B cell (primary cell): ENCODE measurements around the gene DECR2. TPM values are rescaled to one million over a fixed set of nuclear protein-coding genes. Genes with fewer than 3 reads are reported as not detected.

Source experiments
- ATAC-seq: fragments of 200-7000 bp; cut with Tn5 transposase; one replicate; pipeline ENCODE4 v1.10.0; 2021; ENCODE audit warnings: low read depth, mild to moderate bottlenecking, moderate number of reproducible peaks, moderate library complexity
- CTCF ChIA-PET: fragments of 350-600 bp; sonication (Branson Sonifier 250); formaldehyde crosslinking; loops from one replicate; lab custom pipeline; 2021; ENCODE audit warnings: antibody characterized with exemption, inconsistent platforms; lab: Charles Lee
- POLR2A ChIA-PET: fragments of 350-600 bp; sonication (Branson Sonifier 250); formaldehyde crosslinking; loops from one replicate; lab custom pipeline; 2021; ENCODE audit warnings: antibody characterized with exemption; lab: Charles Lee
- DNase-seq: peaks from one replicate; pipeline ENCODE4 v3.0.0; 2013
- H2AFZ ChIP-seq: 2 replicates; pipeline ENCODE4 v1.6.1; 2012; ENCODE audit warnings: mild to moderate bottlenecking, low read depth, low read length; ENCODE audit not compliant: insufficient read depth, poor library complexity, severe bottlenecking
- H3K27ac ChIP-seq, 2 donors: 1 replicate in 1 of 2; 2 replicates in 1 of 2; pipeline ENCODE4 v1.5.1; 2012 to 2013; ENCODE audit warnings: low read length in 2 of 2, mild to moderate bottlenecking in 2 of 2, moderate library complexity in 1 of 2
- H3K27me3 ChIP-seq, 4 experiments: fragments of 200-600 bp in 1 of 4; sonication (generic) in 1 of 4; replicated peaks in 1 of 4; 1 replicate in 2 of 4; 2 replicates in 2 of 4; pipeline versions ENCODE4 v1.6.1 to v1.7.0; 2013 to 2016; ENCODE audit warnings: low read length in 3 of 4, mild to moderate bottlenecking in 2 of 4, mixed read lengths in 1 of 4, moderate library complexity in 1 of 4; ENCODE audit not compliant: insufficient read depth in 4 of 4, control insufficient read depth in 3 of 4; ENCODE audit errors: control extremely low read depth in 1 of 4
- H3K36me3 ChIP-seq, 2 experiments: replicated peaks in 1 of 2; 1 replicate in 1 of 2; 2 replicates in 1 of 2; pipeline versions ENCODE4 v1.6.1 to v1.7.1; 2013; ENCODE audit warnings: low read length in 1 of 2; ENCODE audit not compliant: insufficient read depth in 2 of 2, control insufficient read depth in 1 of 2; ENCODE audit errors: control extremely low read depth in 1 of 2, extremely low read depth in 1 of 2
- H3K4me1 ChIP-seq, 2 donors: fragments of 200-600 bp in 1 of 2; sonication (generic) in 1 of 2; 1 replicate in 1 of 2; 2 replicates in 1 of 2; pipeline versions ENCODE4 v1.5.1 to v1.6.1; 2013 to 2017; ENCODE audit warnings: low read length in 2 of 2; ENCODE audit not compliant: control insufficient read depth in 2 of 2, insufficient read depth in 2 of 2
- H3K4me2 ChIP-seq: replicated peaks from 2 replicates; pipeline ENCODE3; 2012; ENCODE audit warnings: mild to moderate bottlenecking, low read depth, low read length; ENCODE audit not compliant: poor library complexity, severe bottlenecking
- H3K4me3 ChIP-seq, 5 experiments: fragments of 200-600 bp in 1 of 5; sonication (generic) in 1 of 5; 1 replicate in 3 of 5; 2 replicates in 2 of 5; pipeline versions ENCODE4 v1.5.1 to v1.7.0; 2011 to 2016; ENCODE audit warnings: low read length in 4 of 5, mild to moderate bottlenecking in 4 of 5, low read depth in 2 of 5, control low read depth in 1 of 5, moderate library complexity in 1 of 5; ENCODE audit not compliant: insufficient read depth in 1 of 5; ENCODE audit errors: control extremely low read depth in 1 of 5, extremely low read depth in 1 of 5
- H3K79me2 ChIP-seq: fragments of 200-600 bp; sonication (generic); one replicate; pipeline ENCODE4 v1.6.0; 2016; ENCODE audit warnings: low read length; ENCODE audit not compliant: control insufficient read depth, insufficient read depth
- H3K9ac ChIP-seq: fragments of 200-600 bp; sonication (generic); 2 replicates; pipeline ENCODE4 v1.6.1; 2017; ENCODE audit warnings: mild to moderate bottlenecking, low read length, moderate library complexity
- H3K9me3 ChIP-seq, 3 donors: one replicate each; pipeline versions ENCODE4 v1.6.1 to v1.7.1; 2013; ENCODE audit warnings: low read length in 2 of 3; ENCODE audit not compliant: control insufficient read depth in 2 of 3, insufficient read depth in 1 of 3; ENCODE audit errors: control extremely low read depth in 1 of 3
- H4K20me1 ChIP-seq: 2 replicates; pipeline ENCODE4 v1.6.0; 2012; ENCODE audit warnings: mild to moderate bottlenecking, low read length; ENCODE audit not compliant: insufficient read depth, control insufficient read depth, poor library complexity, severe bottlenecking
- H3K27ac Mint-ChIP-seq: one replicate; pipeline ENCODE4 v1.8.0; 2021; ENCODE audit warnings: mixed read lengths
- H3K27me3 Mint-ChIP-seq: one replicate; pipeline ENCODE4 v1.8.0; 2021; ENCODE audit warnings: mixed read lengths
- H3K4me1 Mint-ChIP-seq: one replicate; pipeline ENCODE4 v1.8.0; 2021; ENCODE audit warnings: mixed read lengths
- H3K4me3 Mint-ChIP-seq: one replicate; pipeline ENCODE4 v1.8.0; 2021; ENCODE audit warnings: mixed read lengths
- H3K9me3 Mint-ChIP-seq: one replicate; pipeline ENCODE4 v1.8.0; 2022; ENCODE audit warnings: mixed read lengths; ENCODE audit not compliant: insufficient read depth
- EZH2 ChIP-seq: IDR thresholded peaks from 2 replicates; pipeline ENCODE4 v1.6.1; 2012; ENCODE audit warnings: borderline replicate concordance, low read depth, mild to moderate bottlenecking, moderate library complexity, low read length; ENCODE audit not compliant: insufficient read depth, poor library complexity, severe bottlenecking
- WGBS: methylation state at CpG from one replicate; pipeline ENCODE4 v1.1.5; 2013; ENCODE audit warnings: missing lambda C conversion rate; ENCODE audit not compliant: insufficient coverage; 5-methylcytosine and 5-hydroxymethylcytosine counted together
- intact Hi-C: fragments of 100-400 bp; cut with micrococcal nuclease; formaldehyde crosslinking; loops from one replicate; pipeline ENCODE4 v1.10.0; 2022
- polyA plus RNA-seq: library from polyadenylated mRNA; depleted of rRNA; stranded (reverse); fragments of >200 nt; gene quantifications from 2 replicates; pipeline ENCODE4 v1.2.3, GENCODE V29; 2012
- total RNA-seq, 2 donors: library from RNA; stranded (reverse); fragments of 120-200 nt in 1 of 2; gene quantifications; 1 replicate in 1 of 2; 2 replicates in 1 of 2; pipeline versions ENCODE4 v1.2.3 to v1.2.4, GENCODE V29; 2013 to 2022
- TF ChIP-seq, protein P1 (sequence below): fragments of 200-600 bp; IDR thresholded peaks from one replicate; pipeline ENCODE4 v1.8.0; 2022; ENCODE audit warnings: antibody characterized with exemption, mild to moderate bottlenecking

Gene DECR2
- total and polyA plus RNA-seq, 2 donors (not counting 1 experiment from before 2014, with no cell fraction given) = 11.0 to 16.3 TPM

DNA sequence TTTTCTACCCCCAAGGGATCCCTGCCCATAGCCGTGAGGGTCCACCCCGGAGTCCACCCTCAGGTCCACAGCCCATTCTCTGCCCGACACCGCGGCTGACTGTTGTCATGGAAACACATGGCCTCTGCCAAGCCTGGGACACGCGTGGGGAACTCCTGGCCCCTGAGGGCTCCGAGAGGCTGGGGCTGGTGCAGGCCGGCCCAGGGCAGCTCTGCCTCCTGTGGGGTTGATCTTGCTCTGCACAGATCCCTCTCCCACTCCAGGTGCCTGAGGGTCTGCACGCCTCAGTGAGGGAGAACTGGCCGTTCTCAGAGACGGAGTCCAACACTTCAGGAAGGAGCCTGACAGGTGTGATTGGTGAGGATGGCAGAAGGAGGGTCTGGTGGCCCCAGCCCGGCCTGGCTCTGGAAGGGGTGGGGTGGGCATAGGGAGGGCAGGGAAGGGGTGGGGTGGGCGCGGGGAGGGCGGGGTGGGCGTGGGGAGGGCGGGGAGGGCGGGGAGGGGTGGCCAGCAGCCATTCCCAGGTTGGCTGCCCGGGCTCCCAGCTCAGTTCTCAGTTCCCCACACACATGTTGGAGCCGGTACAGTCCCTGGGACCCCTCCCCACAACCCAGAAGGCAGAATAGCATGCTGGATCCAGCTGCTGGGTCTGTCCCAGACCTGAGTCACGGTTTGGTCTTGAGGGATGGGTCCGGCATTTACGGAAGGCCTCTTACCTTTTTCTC lies 37.8 kb upstream of the DECR2 start:
- 48% methylated on average over 13 of the region's 24 CpGs for WGBS
- POLR2A ChIA-PET = interaction anchor here (0.7 kb wide), 1 partner anchor 37 kb away, joined by 3 read pairs; no protein-coding TSS in a partner anchor
- H3K27ac ChIP-seq = no peak overlapping the region

More for the DNA sequence above, 37.8 kb upstream of the DECR2 start:
- Mint-ChIP-seq H3K9me3 (no peaks in the 10 kb centered on the region), H3K27me3 (peaks cover 5% of the 10 kb centered on the region), H3K27ac (no peak overlapping the region), H3K4me1 (peaks cover 4% of the 10 kb centered on the region), H3K4me3 (no peak overlapping the region)
- TF ChIP-seq EZH2 = no peak
- TF ChIP-seq, protein P1, sequence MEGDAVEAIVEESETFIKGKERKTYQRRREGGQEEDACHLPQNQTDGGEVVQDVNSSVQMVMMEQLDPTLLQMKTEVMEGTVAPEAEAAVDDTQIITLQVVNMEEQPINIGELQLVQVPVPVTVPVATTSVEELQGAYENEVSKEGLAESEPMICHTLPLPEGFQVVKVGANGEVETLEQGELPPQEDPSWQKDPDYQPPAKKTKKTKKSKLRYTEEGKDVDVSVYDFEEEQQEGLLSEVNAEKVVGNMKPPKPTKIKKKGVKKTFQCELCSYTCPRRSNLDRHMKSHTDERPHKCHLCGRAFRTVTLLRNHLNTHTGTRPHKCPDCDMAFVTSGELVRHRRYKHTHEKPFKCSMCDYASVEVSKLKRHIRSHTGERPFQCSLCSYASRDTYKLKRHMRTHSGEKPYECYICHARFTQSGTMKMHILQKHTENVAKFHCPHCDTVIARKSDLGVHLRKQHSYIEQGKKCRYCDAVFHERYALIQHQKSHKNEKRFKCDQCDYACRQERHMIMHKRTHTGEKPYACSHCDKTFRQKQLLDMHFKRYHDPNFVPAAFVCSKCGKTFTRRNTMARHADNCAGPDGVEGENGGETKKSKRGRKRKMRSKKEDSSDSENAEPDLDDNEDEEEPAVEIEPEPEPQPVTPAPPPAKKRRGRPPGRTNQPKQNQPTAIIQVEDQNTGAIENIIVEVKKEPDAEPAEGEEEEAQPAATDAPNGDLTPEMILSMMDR = no peak
- ATAC-seq (no peak), DNase-seq (no peak)
- Histone ChIP-seq H3K27me3 (peaks cover 0 to 10% (median 0%) of the 10 kb centered on the region in 4 experiments), H3K4me2 (no peak overlapping the region), H3K36me3 (peaks cover 0 to 23% of the 10 kb centered on the region in 2 experiments), H3K79me2 (no peaks in the 10 kb centered on the region), H3K9me3 (no peaks in the 10 kb centered on the region), H3K4me1 (peaks cover 0 to 8% of the 10 kb centered on the region in 2 donors), H3K9ac (no peak overlapping the region), H2AFZ (no peak overlapping the region), H3K4me3 (no peak overlapping the region), H4K20me1 (no peaks in the 10 kb centered on the region)
- intact Hi-C loops = no loop called here
- CTCF ChIA-PET = interaction anchor here (0.6 to 1.6 kb wide), 2 partner anchors 253 to 257 kb away, joined by 4 to 9 read pairs; no protein-coding TSS in a partner anchor
